ENCODE results near the gene DNM3.

DNA sequence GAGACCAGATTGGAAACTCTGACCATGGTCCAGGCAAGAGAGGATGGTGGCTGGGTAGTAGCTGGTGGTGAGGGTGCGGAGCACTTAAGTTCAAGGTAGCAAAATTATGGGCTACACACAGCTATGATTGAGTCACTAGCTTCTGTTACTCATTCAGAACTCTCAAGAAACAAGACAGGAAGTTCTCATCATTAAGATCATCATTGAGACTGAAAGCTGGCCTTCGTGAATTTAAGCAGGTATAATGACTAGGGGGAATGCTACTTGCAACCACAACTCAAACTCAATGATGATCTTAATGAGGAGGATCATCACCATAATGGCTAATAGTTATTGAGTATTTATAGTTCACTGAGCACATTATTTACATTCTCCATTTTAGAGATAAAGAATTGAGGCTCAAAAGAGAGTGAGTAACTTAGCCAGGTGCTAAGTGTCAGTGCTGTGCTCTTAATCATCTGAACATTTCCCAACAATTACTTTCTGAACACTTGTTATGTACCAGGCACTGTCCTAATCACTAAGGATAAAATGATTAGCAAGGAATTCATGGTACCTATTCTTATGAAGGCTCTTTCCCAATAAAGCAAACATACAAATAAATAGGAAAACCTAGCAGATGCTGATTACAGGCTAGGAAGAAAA, 292.9 kb downstream of the DNM3 start:
- TF ChIP-seq EP300 (IDR thresholded peaks at IDR 0.05; ENCODE audit: low read depth) (no peak), POLR2A (IDR thresholded peaks at IDR 0.05) (no peak)
- TF ChIP-seq, protein P1, sequence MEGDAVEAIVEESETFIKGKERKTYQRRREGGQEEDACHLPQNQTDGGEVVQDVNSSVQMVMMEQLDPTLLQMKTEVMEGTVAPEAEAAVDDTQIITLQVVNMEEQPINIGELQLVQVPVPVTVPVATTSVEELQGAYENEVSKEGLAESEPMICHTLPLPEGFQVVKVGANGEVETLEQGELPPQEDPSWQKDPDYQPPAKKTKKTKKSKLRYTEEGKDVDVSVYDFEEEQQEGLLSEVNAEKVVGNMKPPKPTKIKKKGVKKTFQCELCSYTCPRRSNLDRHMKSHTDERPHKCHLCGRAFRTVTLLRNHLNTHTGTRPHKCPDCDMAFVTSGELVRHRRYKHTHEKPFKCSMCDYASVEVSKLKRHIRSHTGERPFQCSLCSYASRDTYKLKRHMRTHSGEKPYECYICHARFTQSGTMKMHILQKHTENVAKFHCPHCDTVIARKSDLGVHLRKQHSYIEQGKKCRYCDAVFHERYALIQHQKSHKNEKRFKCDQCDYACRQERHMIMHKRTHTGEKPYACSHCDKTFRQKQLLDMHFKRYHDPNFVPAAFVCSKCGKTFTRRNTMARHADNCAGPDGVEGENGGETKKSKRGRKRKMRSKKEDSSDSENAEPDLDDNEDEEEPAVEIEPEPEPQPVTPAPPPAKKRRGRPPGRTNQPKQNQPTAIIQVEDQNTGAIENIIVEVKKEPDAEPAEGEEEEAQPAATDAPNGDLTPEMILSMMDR (IDR thresholded peaks at IDR 0.05) = no peak
